HG03520 (cell line): Measurements from ENCODE around the gene SPON2.

Experiments used
- ATAC-seq: cut with Tn5 transposase; IDR thresholded peaks from one replicate; pipeline ENCODE4 v1.9.1; 2021; ENCODE audit warnings: mild to moderate bottlenecking, moderate library complexity; ENCODE audit not compliant: unreplicated experiment

SPON2 gene

GRCh38 chr4:1172228-1172851, at the start of gene SPON2:
Gene SPON2 (minus strand): TSS chr4:1172583.
- no peak for ATAC-seq

GRCh38 chr4:1221155-1221870, 48.9 kb upstream of the SPON2 start:
- no peak for ATAC-seq

GRCh38 chr4:1220566-1220965, 48.2 kb upstream of the SPON2 start:
- ATAC-seq, result no peak

GRCh38 chr4:1219566-1219950, 47.2 kb upstream of the SPON2 start:
- ATAC-seq, result no peak

- ATAC-seq, result peak; percentile 54
Observed at GRCh38 chr4:1218634-1219565, 46.5 kb upstream of the SPON2 start.

- no peak for ATAC-seq
Observed at GRCh38 chr4:1217366-1217765, 45.0 kb upstream of the SPON2 start.

GRCh38 chr4:1216869-1217294, 44.5 kb upstream of the SPON2 start:
- ATAC-seq, result no peak

GRCh38 chr4:1216076-1216614, 43.8 kb upstream of the SPON2 start:
- ATAC-seq, result no peak

GRCh38 chr4:1215141-1216075, 43.0 kb upstream of the SPON2 start:
- ATAC-seq, result peak; percentile 57

GRCh38 chr4:1214101-1215095, 42.0 kb upstream of the SPON2 start:
- no peak for ATAC-seq

GRCh38 chr4:1213336-1213995, 41.1 kb upstream of the SPON2 start:
- ATAC-seq, result no peak

GRCh38 chr4:1212546-1213335, 40.4 kb upstream of the SPON2 start:
- ATAC-seq, result no peak

GRCh38 chr4:1211891-1212545, 39.6 kb upstream of the SPON2 start:
- no peak for ATAC-seq

- no peak for ATAC-seq
Observed at GRCh38 chr4:1211371-1211770, 39.0 kb upstream of the SPON2 start.

GRCh38 chr4:1210971-1211370, 38.6 kb upstream of the SPON2 start:
- no peak for ATAC-seq

- ATAC-seq, result no peak
Observed at GRCh38 chr4:1210241-1210841, 38.0 kb upstream of the SPON2 start.

- no peak for ATAC-seq
Observed at GRCh38 chr4:1209821-1210220, 37.4 kb upstream of the SPON2 start.
